GM12878 (cell line): ENCODE results near the gene PRRC2B. TPM values are rescaled to one million over a fixed set of nuclear protein-coding genes. Genes with fewer than 3 reads are reported as not detected.

Source experiments
- ATF3 ChIP-seq: IDR thresholded peaks from 2 replicates; pipeline ENCODE4 v1.6.1; 2011; ENCODE audit warnings: low read depth, mild to moderate bottlenecking, low read length, moderate library complexity, borderline replicate concordance; ENCODE audit errors: extremely low read depth
- ATF7 ChIP-seq: fragments of 450-650 bp; IDR thresholded peaks from 2 replicates; pipeline ENCODE4 v1.6.1; 2016; ENCODE audit warnings: low read depth, mild to moderate bottlenecking
- BMI1 ChIP-seq: fragments of 450-650 bp; IDR thresholded peaks from 2 replicates; pipeline ENCODE4 v1.6.1; 2016; ENCODE audit warnings: mild to moderate bottlenecking, moderate library complexity, borderline replicate concordance
- CEBPB ChIP-seq, 2 experiments: fragments of 150-350 bp in 1 of 2; IDR thresholded peaks; 2 replicates each; pipeline ENCODE4 v1.6.1; 2012 to 2014; ENCODE audit warnings: low read depth in 2 of 2, low read length in 2 of 2, borderline replicate concordance in 1 of 2, inconsistent platforms in 1 of 2
- CREB1 ChIP-seq: IDR thresholded peaks from 2 replicates; pipeline ENCODE4 v1.6.1; 2012; ENCODE audit warnings: low read depth, mild to moderate bottlenecking, inconsistent platforms
- ETV6 ChIP-seq, 2 experiments: fragments of 450-650 bp in 1 of 2; IDR thresholded peaks in 1 of 2; conservative IDR thresholded peaks in 1 of 2; 2 replicates each; pipeline ENCODE4 v1.6.1; 2014; ENCODE audit warnings: antibody characterized with exemption in 1 of 2, borderline replicate concordance in 1 of 2, low read depth in 1 of 2, mild to moderate bottlenecking in 1 of 2, moderate library complexity in 1 of 2
- KAT2A ChIP-seq: conservative IDR thresholded peaks from 2 replicates; pipeline ENCODE4 v1.6.1; 2011; ENCODE audit warnings: low read depth, low read length; ENCODE audit not compliant: control insufficient read depth
- MYB ChIP-seq: fragments of 150-350 bp; IDR thresholded peaks from 2 replicates; pipeline ENCODE4 v1.6.1; 2014; ENCODE audit warnings: mild to moderate bottlenecking, low read depth, low read length, borderline replicate concordance
- NFYA ChIP-seq: IDR thresholded peaks from 2 replicates; pipeline ENCODE4 v1.6.1; 2011; ENCODE audit warnings: low read depth, mild to moderate bottlenecking, low read length, improper control_type of control experiment, borderline replicate concordance
- NRF1 ChIP-seq: conservative IDR thresholded peaks from 2 replicates; pipeline ENCODE4 v1.6.1; 2011; ENCODE audit warnings: mild to moderate bottlenecking, low read depth, low read length, improper control_type of control experiment
- SIX5 ChIP-seq: IDR thresholded peaks from 2 replicates; pipeline ENCODE4 v1.6.1; 2011; ENCODE audit warnings: mild to moderate bottlenecking, low read depth, low read length, moderate library complexity; ENCODE audit not compliant: severe bottlenecking
- SMAD1 ChIP-seq: fragments of 450-650 bp; IDR thresholded peaks from 2 replicates; pipeline ENCODE4 v1.6.1; 2018; ENCODE audit warnings: mild to moderate bottlenecking, low read depth; ENCODE audit not compliant: partially characterized antibody
- TCF12 ChIP-seq: IDR thresholded peaks from 2 replicates; pipeline ENCODE4 v1.6.1; 2011; ENCODE audit warnings: low read depth, mild to moderate bottlenecking, low read length
- YY1 ChIP-seq: IDR thresholded peaks from 2 replicates; pipeline ENCODE4 v1.6.1; 2011; ENCODE audit warnings: low read depth, mild to moderate bottlenecking, low read length
- polyA plus RNA-seq, 11 experiments: library from polyadenylated mRNA; depleted of rRNA in 4 of 11; unstranded in 6 of 11; stranded (reverse) in 5 of 11; fragments of >200 nt; fragmentation: Nextera tagmentation in 4 of 11; fragmentation: Illumina TruSeq in 1 of 11; extraction: Ambion mirVana in 4 of 11; extraction: Trizol in 1 of 11; gene quantifications; 1 replicate in 1 of 11; 2 replicates in 10 of 11; pipeline versions ENCODE4 v1.2.1 to v1.2.3, GENCODE V29; 2011 to 2016; ENCODE audit warnings: inconsistent platforms in 2 of 11, missing spikeins in 2 of 11, low read depth in 1 of 11
- total RNA-seq, 4 experiments: library from RNA; depleted of rRNA in 3 of 4; stranded (reverse); fragments of >200 nt in 3 of 4; fragmentation: Illumina TruSeq in 1 of 4; extraction: Trizol in 1 of 4; gene quantifications; 2 replicates each; pipeline versions ENCODE4 v1.2.1 to v1.2.3, GENCODE V29; 2013 to 2021
- TF ChIP-seq, protein P1 (sequence below): fragments of 150-350 bp; IDR thresholded peaks from 2 replicates; pipeline ENCODE4 v1.6.1; 2016; ENCODE audit warnings: low read depth, low read length
- TF ChIP-seq, protein P2 (sequence below): fragments of 450-650 bp; IDR thresholded peaks from 2 replicates; pipeline ENCODE4 v1.6.1; 2016; ENCODE audit warnings: mild to moderate bottlenecking
- TF ChIP-seq, protein P3 (sequence below): fragments of 450-650 bp; formaldehyde crosslinking; IDR thresholded peaks from 2 replicates; pipeline ENCODE4 v1.4.0; 2020; ENCODE audit warnings: mild to moderate bottlenecking, moderate library complexity

PRRC2B gene
- total and polyA plus RNA-seq, 10 of the 15 experiments (the other 5 are each of a cell fraction or from before 2014, with no cell fraction given) = 0.84 to 155 (median 28.7) TPM

- TF ChIP-seq, protein P1, sequence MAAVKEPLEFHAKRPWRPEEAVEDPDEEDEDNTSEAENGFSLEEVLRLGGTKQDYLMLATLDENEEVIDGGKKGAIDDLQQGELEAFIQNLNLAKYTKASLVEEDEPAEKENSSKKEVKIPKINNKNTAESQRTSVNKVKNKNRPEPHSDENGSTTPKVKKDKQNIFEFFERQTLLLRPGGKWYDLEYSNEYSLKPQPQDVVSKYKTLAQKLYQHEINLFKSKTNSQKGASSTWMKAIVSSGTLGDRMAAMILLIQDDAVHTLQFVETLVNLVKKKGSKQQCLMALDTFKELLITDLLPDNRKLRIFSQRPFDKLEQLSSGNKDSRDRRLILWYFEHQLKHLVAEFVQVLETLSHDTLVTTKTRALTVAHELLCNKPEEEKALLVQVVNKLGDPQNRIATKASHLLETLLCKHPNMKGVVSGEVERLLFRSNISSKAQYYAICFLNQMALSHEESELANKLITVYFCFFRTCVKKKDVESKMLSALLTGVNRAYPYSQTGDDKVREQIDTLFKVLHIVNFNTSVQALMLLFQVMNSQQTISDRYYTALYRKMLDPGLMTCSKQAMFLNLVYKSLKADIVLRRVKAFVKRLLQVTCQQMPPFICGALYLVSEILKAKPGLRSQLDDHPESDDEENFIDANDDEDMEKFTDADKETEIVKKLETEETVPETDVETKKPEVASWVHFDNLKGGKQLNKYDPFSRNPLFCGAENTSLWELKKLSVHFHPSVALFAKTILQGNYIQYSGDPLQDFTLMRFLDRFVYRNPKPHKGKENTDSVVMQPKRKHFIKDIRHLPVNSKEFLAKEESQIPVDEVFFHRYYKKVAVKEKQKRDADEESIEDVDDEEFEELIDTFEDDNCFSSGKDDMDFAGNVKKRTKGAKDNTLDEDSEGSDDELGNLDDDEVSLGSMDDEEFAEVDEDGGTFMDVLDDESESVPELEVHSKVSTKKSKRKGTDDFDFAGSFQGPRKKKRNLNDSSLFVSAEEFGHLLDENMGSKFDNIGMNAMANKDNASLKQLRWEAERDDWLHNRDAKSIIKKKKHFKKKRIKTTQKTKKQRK = no peak
- peak; percentile 77 for TF ChIP-seq TCF12
- no peak for TF ChIP-seq ETV6 (conservative IDR thresholded peaks at IDR 0.05 in 1 of 2, IDR thresholded peaks at IDR 0.05 in 1 of 2; ENCODE audit: borderline replicate concordance in 1 of 2, low read depth in 1 of 2)
- TF ChIP-seq CREB1 = no peak; the same call in 1 of the 2 replicates
- TF ChIP-seq SIX5 = peak; percentile 31
- TF ChIP-seq MYB = 0 out of 2 replicates have a peak, but pooled peaks have one; percentile 29
- TF ChIP-seq CEBPB (IDR thresholded peaks at IDR 0.05; ENCODE audit: borderline replicate concordance in 1 of 2, low read depth in 2 of 2, low read length in 2 of 2) = no peak
- TF ChIP-seq BMI1 = no peak
- no peak for TF ChIP-seq NFYA
- no peak for TF ChIP-seq KAT2A
- TF ChIP-seq YY1 = peak; percentile 89
- TF ChIP-seq ATF7 = no peak
- TF ChIP-seq, protein P2, sequence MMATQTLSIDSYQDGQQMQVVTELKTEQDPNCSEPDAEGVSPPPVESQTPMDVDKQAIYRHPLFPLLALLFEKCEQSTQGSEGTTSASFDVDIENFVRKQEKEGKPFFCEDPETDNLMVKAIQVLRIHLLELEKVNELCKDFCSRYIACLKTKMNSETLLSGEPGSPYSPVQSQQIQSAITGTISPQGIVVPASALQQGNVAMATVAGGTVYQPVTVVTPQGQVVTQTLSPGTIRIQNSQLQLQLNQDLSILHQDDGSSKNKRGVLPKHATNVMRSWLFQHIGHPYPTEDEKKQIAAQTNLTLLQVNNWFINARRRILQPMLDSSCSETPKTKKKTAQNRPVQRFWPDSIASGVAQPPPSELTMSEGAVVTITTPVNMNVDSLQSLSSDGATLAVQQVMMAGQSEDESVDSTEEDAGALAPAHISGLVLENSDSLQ = no peak
- TF ChIP-seq SMAD1 = no peak
- TF ChIP-seq NRF1 = peak; percentile 92
- no peak for TF ChIP-seq ATF3
- TF ChIP-seq, protein P3, sequence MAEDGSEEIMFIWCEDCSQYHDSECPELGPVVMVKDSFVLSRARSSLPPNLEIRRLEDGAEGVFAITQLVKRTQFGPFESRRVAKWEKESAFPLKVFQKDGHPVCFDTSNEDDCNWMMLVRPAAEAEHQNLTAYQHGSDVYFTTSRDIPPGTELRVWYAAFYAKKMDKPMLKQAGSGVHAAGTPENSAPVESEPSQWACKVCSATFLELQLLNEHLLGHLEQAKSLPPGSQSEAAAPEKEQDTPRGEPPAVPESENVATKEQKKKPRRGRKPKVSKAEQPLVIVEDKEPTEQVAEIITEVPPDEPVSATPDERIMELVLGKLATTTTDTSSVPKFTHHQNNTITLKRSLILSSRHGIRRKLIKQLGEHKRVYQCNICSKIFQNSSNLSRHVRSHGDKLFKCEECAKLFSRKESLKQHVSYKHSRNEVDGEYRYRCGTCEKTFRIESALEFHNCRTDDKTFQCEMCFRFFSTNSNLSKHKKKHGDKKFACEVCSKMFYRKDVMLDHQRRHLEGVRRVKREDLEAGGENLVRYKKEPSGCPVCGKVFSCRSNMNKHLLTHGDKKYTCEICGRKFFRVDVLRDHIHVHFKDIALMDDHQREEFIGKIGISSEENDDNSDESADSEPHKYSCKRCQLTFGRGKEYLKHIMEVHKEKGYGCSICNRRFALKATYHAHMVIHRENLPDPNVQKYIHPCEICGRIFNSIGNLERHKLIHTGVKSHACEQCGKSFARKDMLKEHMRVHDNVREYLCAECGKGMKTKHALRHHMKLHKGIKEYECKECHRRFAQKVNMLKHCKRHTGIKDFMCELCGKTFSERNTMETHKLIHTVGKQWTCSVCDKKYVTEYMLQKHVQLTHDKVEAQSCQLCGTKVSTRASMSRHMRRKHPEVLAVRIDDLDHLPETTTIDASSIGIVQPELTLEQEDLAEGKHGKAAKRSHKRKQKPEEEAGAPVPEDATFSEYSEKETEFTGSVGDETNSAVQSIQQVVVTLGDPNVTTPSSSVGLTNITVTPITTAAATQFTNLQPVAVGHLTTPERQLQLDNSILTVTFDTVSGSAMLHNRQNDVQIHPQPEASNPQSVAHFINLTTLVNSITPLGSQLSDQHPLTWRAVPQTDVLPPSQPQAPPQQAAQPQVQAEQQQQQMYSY (CRISPR knock-in tag) = no peak
These were observed 109.1 kb downstream of the PRRC2B start, which contains the start of gene POMT1 (continued) for GRCh38 chr9:131502781-131503625.
